ENCODE data around the gene SHFL.

The SHFL gene

DNA sequence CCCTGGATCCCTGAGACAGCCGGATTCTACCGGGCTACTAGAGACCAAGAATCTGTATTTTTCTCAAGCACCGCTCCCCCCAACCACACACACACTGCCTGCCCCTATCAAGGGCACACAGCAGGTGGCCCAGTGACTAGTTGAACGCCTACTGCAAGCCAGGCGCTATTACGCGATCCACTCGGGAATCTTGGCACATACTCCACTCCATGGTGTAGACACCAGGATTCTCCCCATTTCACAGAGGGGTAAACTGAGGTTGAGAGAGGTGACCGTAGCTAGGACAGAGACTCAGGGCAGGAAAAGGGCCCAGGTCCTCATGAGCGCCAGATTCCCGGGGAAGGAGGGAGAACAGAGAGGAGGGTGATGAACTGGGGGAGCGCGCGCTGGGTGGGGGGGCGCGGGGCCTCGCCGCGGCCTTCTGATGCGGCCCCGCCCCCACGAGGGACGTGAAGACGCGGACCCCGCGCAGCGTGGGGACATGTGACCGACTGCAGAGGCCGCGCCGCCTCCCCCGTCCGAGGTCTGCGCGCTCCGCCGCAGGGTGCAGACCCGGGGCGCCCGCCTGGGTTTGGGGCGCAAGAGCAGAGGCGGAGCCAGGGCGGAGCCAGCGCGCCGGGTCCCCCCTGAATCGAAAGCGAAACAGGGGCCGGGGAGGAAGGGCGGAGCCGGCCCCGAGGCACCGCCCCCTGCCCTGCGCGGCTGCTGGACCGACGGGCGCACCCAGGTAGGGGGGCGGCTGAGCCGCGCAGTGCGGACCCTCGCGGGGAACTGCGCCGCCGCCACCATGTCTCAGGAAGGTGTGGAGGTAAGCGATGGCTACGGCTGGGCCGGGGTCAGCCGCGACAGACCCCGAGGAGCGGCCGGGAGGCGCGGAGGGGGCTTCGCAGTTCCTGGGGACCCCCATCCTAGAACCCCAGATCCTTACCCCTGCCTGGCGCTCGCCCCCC lies at the start of gene SHFL:
SHFL (plus strand) TSS at position 677 of the 950 bp plus-strand sequence; CDS start at position 788, 111 bp downstream.
- peak; percentile 82 for DNase-seq (ENCODE audit: low read depth, low spot score)

GRCh38 chr19:10036601-10037071 lies 49.5 kb upstream of the SHFL start:
- no peak for DNase-seq (ENCODE audit: low read depth, low spot score)

DNA sequence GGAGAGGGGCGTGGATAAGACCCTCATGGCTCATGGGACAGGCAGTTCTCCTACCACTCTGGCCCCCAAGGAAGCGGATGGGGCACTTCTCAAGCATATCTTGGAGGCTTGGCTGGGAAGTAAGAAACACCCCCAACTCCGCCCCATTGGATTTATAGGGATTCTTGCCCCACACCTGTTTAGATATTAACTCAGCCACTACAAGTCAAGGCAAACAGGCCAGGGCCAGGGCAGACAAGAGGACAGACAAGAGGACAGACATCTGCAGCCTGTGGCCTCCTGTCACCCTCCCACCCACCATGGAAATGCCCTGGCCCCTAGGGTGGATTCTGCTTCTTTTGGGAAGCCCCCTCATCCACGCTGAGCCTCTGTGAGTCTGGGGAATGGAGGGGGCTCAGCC lies 48.8 kb upstream of the SHFL start:
- no peak for DNase-seq (ENCODE audit: low read depth, low spot score)

- DNase-seq (ENCODE audit: low read depth, low spot score) = no peak
Observed at GRCh38 chr19:10037809-10038208, 48.3 kb upstream of the SHFL start.

DNA sequence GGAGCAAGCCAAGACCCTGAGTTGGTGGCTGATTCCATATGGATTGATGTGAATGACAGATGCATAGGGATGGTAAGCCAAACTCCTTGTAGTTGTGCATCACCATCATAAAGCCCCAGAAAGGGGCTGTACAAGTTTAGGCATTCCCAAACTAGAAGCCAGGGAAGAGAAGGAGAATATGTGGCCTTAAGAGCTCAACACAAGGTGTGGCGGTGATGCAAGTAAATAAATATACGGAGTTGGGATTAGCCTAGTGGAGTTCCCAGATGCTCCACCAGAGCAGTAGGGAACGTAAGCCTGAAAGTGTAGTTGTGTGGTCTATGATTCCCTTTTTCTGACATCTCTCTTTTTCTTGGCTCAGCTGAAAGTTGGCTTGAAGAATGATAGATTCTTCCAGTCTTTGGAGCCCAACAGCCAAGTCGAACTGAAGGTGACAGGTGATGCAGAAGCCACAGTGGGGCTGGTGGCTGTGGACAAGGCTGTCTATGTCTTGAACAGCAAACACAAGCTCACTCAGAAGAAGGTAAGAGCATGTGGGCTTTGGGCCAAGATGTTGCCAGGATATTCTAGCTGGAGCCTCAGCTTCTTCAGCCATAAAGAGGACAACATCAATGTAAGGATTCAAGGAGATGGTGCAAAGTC lies 42.7 kb upstream of the SHFL start:
- peak; percentile 53 for DNase-seq (ENCODE audit: low read depth, low spot score)

DNA sequence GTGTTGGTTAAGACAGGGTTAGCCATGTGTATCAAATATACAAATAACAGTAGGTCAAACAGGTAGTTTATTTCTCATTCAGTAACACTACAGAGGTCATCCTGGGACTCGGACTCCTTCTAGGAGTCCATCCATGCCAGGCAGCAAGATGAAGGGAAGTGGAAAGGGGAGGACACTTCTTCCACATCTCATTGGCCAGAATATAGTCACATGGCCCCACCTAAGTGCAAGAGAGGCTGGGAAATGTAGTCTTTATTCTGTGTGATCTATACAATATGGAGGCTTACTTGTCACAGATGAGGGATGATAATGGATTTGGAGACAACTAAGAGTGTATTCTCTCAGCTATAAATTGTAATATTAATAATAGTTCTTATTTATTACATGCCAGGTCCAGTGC lies 41.7 kb upstream of the SHFL start:
- DNase-seq (ENCODE audit: low read depth, low spot score) = no peak

DNA sequence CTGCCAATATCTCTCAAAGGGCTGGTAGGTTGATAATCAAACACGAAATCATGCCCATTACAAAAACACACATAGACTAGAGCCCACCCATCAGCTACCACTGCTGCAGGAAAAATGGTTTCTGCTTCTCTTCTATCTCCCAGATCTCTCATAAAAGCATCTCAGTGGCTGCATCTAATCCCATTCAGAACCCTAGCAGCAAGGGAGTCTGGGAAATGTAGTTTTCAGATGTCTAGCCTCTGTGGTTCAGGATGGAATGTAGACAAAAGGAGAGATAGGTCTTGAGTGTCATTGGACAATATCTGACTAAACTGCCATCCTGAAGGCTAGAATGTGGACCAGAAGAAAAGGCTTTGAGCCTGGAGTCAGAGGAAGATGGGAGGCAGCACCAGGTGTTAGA lies 40.7 kb upstream of the SHFL start:
- no peak for DNase-seq (ENCODE audit: low read depth, low spot score)

DNA sequence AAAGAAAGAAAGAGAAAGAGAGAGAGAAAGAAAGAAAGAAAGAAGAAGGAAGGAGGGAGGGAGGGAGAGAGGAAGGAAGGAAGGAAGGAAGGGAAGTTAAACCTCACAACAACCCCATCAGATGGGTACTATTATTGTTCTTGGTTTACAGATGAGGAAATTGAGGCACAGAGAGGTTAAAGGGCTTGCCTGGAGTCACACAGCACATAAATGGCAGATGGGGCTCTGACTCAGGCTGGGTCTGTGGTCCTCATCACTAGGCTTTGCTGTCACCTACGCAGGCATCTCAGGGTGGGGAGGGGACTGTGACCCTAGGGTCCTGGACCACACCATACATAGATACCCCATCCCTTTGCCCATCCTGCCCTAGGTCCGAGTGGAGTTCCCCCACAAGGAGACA lies 36.5 kb upstream of the SHFL start:
- no peak for DNase-seq (ENCODE audit: low read depth, low spot score)

GRCh38 chr19:10052602-10053360 lies 33.3 kb upstream of the SHFL start:
- no peak for DNase-seq (ENCODE audit: low read depth, low spot score)

DNA sequence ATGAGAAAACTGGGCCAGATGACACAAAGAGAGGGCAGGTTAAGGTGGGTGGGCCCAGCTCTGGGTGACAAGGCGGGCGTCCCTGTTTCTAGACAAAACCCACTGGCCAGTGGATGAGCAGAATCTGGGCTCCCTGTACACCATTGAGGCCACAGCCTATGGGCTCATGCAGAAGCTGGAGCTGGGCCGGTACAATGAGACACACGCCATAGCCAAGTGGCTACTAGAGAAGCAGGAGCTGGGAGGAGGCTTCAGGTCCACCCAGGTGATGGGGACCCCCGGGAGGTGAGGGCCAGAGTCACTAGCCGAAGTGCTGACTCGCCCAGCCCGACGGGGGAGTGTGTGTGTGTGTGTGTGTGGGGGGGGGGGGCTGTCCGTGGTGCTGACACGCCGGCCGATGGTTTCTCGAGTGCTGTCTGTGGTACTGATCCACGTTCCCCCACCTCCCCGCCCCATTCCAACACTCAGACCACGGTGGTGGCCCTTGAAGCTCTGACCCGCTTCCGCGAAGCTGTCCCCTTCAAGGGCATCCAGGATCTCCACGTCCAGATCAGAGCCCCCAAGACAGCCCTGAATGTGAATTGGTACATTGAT lies 24.3 kb upstream of the SHFL start:
- DNase-seq (ENCODE audit: low read depth, low spot score) = peak; percentile 34

GRCh38 chr19:10068205-10068604 lies 17.9 kb upstream of the SHFL start:
- no peak for DNase-seq (ENCODE audit: low read depth, low spot score)

DNA sequence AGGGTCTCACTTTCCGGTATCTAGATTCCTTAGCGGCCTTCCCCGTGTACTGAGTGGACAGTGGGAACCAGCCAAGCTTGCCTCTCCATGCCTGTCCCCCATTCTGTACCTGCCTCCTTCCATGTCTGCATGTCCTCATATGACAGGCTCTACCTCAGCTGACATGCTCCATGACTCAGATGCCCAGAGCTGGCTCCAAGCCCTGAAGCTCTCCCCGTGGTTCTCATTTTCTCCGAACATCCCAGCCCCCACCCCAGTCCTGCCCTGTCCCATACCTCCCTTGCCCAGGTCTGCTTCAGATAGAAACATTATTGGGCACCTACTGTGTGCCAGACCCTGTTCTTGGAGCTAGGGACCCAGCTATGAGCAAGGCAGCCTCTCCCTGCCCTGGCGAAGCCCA lies 17.1 kb upstream of the SHFL start:
- DNase-seq (ENCODE audit: low read depth, low spot score) = peak; percentile 22

DNA sequence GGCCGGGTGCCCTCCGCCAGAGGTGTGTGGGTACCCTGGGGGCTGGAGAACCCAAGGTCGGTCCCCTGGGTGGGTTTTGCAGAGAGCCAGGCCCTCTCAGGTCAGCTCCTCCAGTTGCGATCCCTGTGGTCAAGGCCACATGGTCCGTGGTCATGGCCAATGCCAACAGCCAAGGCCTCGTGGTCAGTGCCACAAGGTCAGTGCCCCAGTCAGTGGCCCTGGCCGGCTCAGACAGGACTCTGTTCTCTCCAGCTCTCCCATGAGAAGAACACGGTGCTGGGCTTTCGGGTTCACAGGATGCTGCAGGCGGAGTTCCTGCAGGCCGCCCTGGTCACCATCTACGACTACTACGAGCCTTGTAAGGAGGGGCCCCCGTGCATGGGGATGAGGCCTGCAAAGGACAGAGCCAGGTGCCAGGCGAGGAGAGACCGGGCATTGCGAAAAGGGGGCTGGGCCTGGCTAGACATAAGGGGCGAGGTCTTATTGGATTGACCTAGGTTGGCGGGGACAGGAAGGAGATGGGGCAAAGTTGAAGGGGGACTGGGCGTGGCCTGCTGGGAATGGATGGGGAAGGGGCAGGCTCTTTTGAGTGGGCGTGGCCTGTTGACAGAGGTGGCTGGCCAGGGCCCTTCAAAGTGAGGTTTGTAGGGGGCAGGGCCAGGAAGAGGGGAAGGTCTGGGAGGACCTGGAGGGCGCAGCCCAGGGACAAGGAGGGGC lies 15.2 kb upstream of the SHFL start:
- DNase-seq (ENCODE audit: low read depth, low spot score) = no peak

GRCh38 chr19:10074153-10074552 lies 12.0 kb upstream of the SHFL start:
- DNase-seq (ENCODE audit: low read depth, low spot score) = peak; percentile 23

DNA sequence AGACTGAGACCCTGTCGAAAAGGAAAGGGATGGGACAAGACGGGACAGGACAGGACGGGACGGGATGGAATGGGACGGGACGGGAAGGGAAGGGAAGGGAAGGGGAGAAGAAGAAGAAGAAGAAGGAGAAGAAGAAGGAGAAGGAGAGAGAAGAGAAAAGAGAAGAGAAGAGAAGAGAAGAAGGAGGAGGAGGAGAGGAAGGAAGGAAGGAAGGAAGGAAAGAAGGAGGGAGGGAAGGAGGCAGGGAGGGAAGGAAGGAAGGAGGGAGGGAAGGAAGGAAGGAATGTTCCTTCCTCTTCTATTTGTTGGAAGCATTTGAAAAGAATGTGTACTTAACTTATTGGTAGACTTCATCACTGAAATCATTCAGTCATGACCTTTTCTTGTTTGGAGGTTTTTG lies 9.6 kb upstream of the SHFL start:
- DNase-seq (ENCODE audit: low read depth, low spot score) = no peak

DNA sequence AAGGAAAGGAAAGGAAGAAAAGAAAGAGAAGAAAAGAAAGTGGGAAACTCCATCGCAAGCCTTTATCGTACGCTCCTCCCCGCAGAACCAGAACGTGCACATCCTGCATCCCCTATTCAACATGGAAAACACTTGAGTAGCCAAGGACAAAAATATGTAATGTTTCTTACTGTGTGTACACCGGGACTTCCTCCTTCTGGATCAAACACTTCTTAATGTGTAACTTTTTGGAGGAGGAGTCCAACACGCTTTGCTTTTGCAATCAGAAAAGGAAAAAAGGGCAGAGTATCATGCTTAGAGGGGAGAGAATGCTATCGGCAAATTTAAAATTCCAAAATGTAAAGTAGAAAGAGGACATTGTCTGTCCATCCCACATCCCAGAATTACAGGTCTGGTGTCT lies 7.8 kb upstream of the SHFL start:
- DNase-seq (ENCODE audit: low read depth, low spot score) = no peak

DNA sequence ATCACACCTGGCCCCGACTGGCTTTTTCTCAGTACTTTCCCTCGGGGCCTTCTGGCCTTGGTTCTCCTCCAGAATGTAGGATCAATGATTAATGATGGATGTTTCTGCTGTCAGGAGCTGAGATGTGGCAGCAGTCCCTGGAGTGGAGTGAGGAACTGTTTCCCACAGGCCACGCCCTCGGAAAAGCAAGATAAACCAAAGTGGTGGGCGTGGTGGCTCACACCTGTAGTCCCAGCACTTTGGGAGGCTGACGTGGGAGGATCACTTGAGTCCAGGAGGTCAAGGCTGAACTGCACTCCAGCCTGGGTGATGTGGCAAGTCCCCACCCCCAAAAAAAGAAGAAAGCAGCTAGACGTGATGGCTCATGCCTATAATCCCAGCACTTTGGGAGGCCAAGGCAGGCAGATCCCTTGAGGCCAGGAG lies 7.1 kb upstream of the SHFL start:
- DNase-seq (ENCODE audit: low read depth, low spot score) = no peak

- DNase-seq (ENCODE audit: low read depth, low spot score) = no peak
Observed at GRCh38 chr19:10083911-10084310, 2.2 kb upstream of the SHFL start.

GRCh38 chr19:10084803-10085202 lies 1.3 kb upstream of the SHFL start:
- DNase-seq (ENCODE audit: low read depth, low spot score) = no peak

- DNase-seq (ENCODE audit: low read depth, low spot score) = peak; percentile 35
Observed at GRCh38 chr19:10086591-10087192, 575 bp downstream of the SHFL start.
